IMR-90 (cell line): ENCODE measurements around the gene PIK3C3. TPM values are rescaled to one million over a fixed set of nuclear protein-coding genes. Genes with fewer than 3 reads are reported as not detected.
"Not testable (repeated sequence)": the region's sequence is repeated elsewhere in the genome, so short reads cannot be mapped to it uniquely, and the experiment has no call there.

Experiments used
- ATAC-seq: fragments of 200-7000 bp; cut with Tn5 transposase; 2 replicates; pipeline ENCODE4 v1.9.1; 2020; ENCODE audit warnings: low read depth, mild to moderate bottlenecking, moderate library complexity
- BruUV-seq: library from RNA; stranded (reverse); fragments of 400-500 nt; replicated peaks from 2 replicates; lab custom pipeline; 2021; lab: Mats Ljungman, UMichigan
- CTCF ChIA-PET: fragments of 300-600 bp; formaldehyde crosslinking; extraction: SDS; loops from one replicate; lab custom pipeline; 2021; ENCODE audit warnings: antibody characterized with exemption; lab: Yijun Ruan, JAX
- POLR2A ChIA-PET: fragments of 300-600 bp; sonication (Branson Sonifier 250); formaldehyde crosslinking; loops from one replicate; lab custom pipeline; 2022; ENCODE audit warnings: antibody characterized with exemption; ENCODE audit not compliant: unreplicated experiment; lab: Charles Lee
- DNase-seq: peaks from one replicate; pipeline ENCODE4 v3.0.0; 2013
- H2AFZ ChIP-seq: replicated peaks from 2 replicates; pipeline ENCODE3; 2013; ENCODE audit warnings: low read length, mild to moderate bottlenecking; ENCODE audit not compliant: poor library complexity
- H2AK5ac ChIP-seq: 2 replicates; pipeline ENCODE4 v1.6.1; 2013; ENCODE audit warnings: low read depth, low read length, inconsistent platforms
- H2AK9ac ChIP-seq: replicated peaks from 2 replicates; pipeline ENCODE3; 2013; ENCODE audit warnings: mild to moderate bottlenecking, low read depth, low read length, moderate library complexity; ENCODE audit not compliant: poor library complexity
- H2BK120ac ChIP-seq: 2 replicates; pipeline ENCODE4 v1.6.1; 2013; ENCODE audit warnings: low read depth, low read length, inconsistent platforms
- H2BK15ac ChIP-seq: 3 replicates; pipeline ENCODE4 v1.6.1; 2013; ENCODE audit warnings: low read depth, low read length, inconsistent platforms
- H2BK20ac ChIP-seq: 2 replicates; pipeline ENCODE4 v1.6.1; 2013; ENCODE audit warnings: low read depth, mild to moderate bottlenecking, inconsistent platforms, low read length, moderate library complexity
- H2BK5ac ChIP-seq: 2 replicates; pipeline ENCODE4 v1.6.1; 2013; ENCODE audit warnings: mild to moderate bottlenecking, low read depth, low read length, inconsistent platforms; ENCODE audit not compliant: poor library complexity, severe bottlenecking
- H3K14ac ChIP-seq: replicated peaks from 2 replicates; pipeline ENCODE4 v1.6.1; 2013; ENCODE audit warnings: low read depth, low read length, inconsistent platforms
- H3K18ac ChIP-seq: 2 replicates; pipeline ENCODE4 v1.6.1; 2013; ENCODE audit warnings: low read depth, low read length, control low read depth
- H3K23ac ChIP-seq: 2 replicates; pipeline ENCODE4 v1.6.1; 2013; ENCODE audit warnings: low read depth, low read length, inconsistent platforms
- H3K27ac ChIP-seq: 2 replicates; pipeline ENCODE4 v1.5.1; 2013; ENCODE audit warnings: mild to moderate bottlenecking, control low read depth, low read length; ENCODE audit not compliant: insufficient read depth
- H3K27me3 ChIP-seq: 2 replicates; pipeline ENCODE4 v1.6.1; 2013; ENCODE audit warnings: low read length; ENCODE audit not compliant: control insufficient read depth, insufficient read depth
- H3K36me3 ChIP-seq: 2 replicates; pipeline ENCODE4 v1.6.1; 2013; ENCODE audit warnings: low read length, mixed read lengths; ENCODE audit not compliant: control insufficient read depth, insufficient read depth
- H3K4ac ChIP-seq: 2 replicates; pipeline ENCODE4 v1.6.1; 2013; ENCODE audit warnings: low read depth, low read length, inconsistent platforms
- H3K4me1 ChIP-seq: 2 replicates; pipeline ENCODE4 v1.6.1; 2013; ENCODE audit warnings: low read length, mixed read lengths; ENCODE audit not compliant: control insufficient read depth, insufficient read depth
- H3K4me2 ChIP-seq: 2 replicates; pipeline ENCODE4 v1.6.1; 2013; ENCODE audit warnings: low read depth, mild to moderate bottlenecking, control low read depth, low read length, moderate library complexity
- H3K4me3 ChIP-seq: 2 replicates; pipeline ENCODE4 v1.5.1; 2013; ENCODE audit warnings: low read depth, mild to moderate bottlenecking, control low read depth, low read length, moderate library complexity; ENCODE audit not compliant: insufficient read depth
- H3K56ac ChIP-seq: 2 replicates; pipeline ENCODE4 v1.6.1; 2013; ENCODE audit warnings: low read length, inconsistent platforms; ENCODE audit not compliant: insufficient read depth; ENCODE audit errors: extremely low read depth
- H3K79me1 ChIP-seq, 2 experiments: 2 replicates each; pipeline ENCODE4 v1.6.1; 2013; ENCODE audit warnings: low read length in 2 of 2, inconsistent platforms in 1 of 2, low read depth in 1 of 2
- H3K9ac ChIP-seq: 2 replicates; pipeline ENCODE4 v1.6.1; 2013; ENCODE audit warnings: low read depth, low read length, control low read depth
- H3K9me1 ChIP-seq: 2 replicates; pipeline ENCODE4 v1.6.1; 2013; ENCODE audit warnings: low read length, inconsistent platforms; ENCODE audit not compliant: insufficient read depth
- H3K9me3 ChIP-seq: 2 replicates; pipeline ENCODE4 v1.6.1; 2013; ENCODE audit warnings: low read length; ENCODE audit not compliant: control insufficient read depth, insufficient read depth
- H4K20me1 ChIP-seq: 2 replicates; pipeline ENCODE4 v1.6.1; 2013; ENCODE audit warnings: low read length, inconsistent platforms; ENCODE audit not compliant: insufficient read depth
- H4K5ac ChIP-seq: 2 replicates; pipeline ENCODE4 v1.6.1; 2013; ENCODE audit warnings: mild to moderate bottlenecking, low read depth, low read length, control low read depth
- H4K8ac ChIP-seq, 2 experiments: 2 replicates each; pipeline ENCODE4 v1.6.1; 2013; ENCODE audit warnings: low read depth in 2 of 2, low read length in 2 of 2, control low read depth in 1 of 2, inconsistent platforms in 1 of 2
- H4K91ac ChIP-seq: 2 replicates; pipeline ENCODE4 v1.6.1; 2013; ENCODE audit warnings: low read depth, low read length, inconsistent platforms; ENCODE audit not compliant: insufficient read depth
- WGBS, 2 experiments: methylation state at CpG; one replicate each; pipeline versions ENCODE4 v1.1.5 to v1.1.7; 2013; ENCODE audit warnings: missing lambda C conversion rate in 2 of 2; ENCODE audit not compliant: insufficient read length in 1 of 2; ENCODE audit errors: extremely low coverage in 2 of 2; 5-methylcytosine and 5-hydroxymethylcytosine counted together
- dilution Hi-C: fragments of 300-500 bp; cut with HindIII; formaldehyde crosslinking; loops from one replicate; pipeline ENCODE4 v1.14.3; 2018; ENCODE audit warnings: low sequenced_read_pairs; ENCODE audit not compliant: unreplicated experiment
- in situ Hi-C: fragments of 300-500 bp; cut with MboI; formaldehyde crosslinking; loops from 3 replicates; pipeline ENCODE4 v1.14.3; 2019; ENCODE audit warnings: low sequenced_read_pairs, inconsistent platforms, mixed read lengths
- intact Hi-C: fragments of 100-400 bp; cut with micrococcal nuclease; formaldehyde crosslinking; loops from 2 replicates; pipeline ENCODE4 v1.10.0; 2022
- polyA plus RNA-seq, 3 experiments: library from polyadenylated mRNA; depleted of rRNA; stranded (reverse); fragments of >200 nt; gene quantifications; 2 replicates each; pipeline ENCODE4 v1.2.3, GENCODE V29; 2012; ENCODE audit warnings: low replicate concordance in 1 of 3
- total RNA-seq: library from RNA; depleted of rRNA; stranded (reverse); fragments of >200 nt; gene quantifications from 2 replicates; pipeline ENCODE4 v1.2.3, GENCODE V29; 2012

The PIK3C3 gene
- total and polyA plus RNA-seq, 2 of the 4 experiments (the other 2 are of a cell fraction) = 41.2 to 57.2 TPM

- H3K18ac ChIP-seq, H3K4me3 ChIP-seq, H2AFZ ChIP-seq, H3K27me3 ChIP-seq, H2BK15ac ChIP-seq, H3K9ac ChIP-seq, POLR2A ChIA-PET, ATAC-seq, BruUV-seq, H4K91ac ChIP-seq, H3K79me1 ChIP-seq, H2BK20ac ChIP-seq, H3K9me3 ChIP-seq, H3K27ac ChIP-seq, H4K8ac ChIP-seq, H4K20me1 ChIP-seq, H2AK5ac ChIP-seq, H3K9me1 ChIP-seq, H2BK5ac ChIP-seq, H3K36me3 ChIP-seq, DNase-seq, dilution Hi-C loops, H2BK120ac ChIP-seq, H4K5ac ChIP-seq, H3K23ac ChIP-seq, H3K4me2 ChIP-seq, H3K4me1 ChIP-seq, H3K56ac ChIP-seq, H3K14ac ChIP-seq, H2AK9ac ChIP-seq, H3K4ac ChIP-seq: not testable (repeated sequence)
- WGBS, 2 experiments = 76% methylated on average over 3 of the region's 5 CpGs; no CpG with 5 or more reads in 1 of the 2 experiments
- CTCF ChIA-PET = interaction anchor here (1.0 to 2.9 kb wide), 2 partner anchors 59 to 196 kb away, joined by 3 to 19 read pairs; no protein-coding TSS in a partner anchor
- intact Hi-C loops = loop anchor here (5.0 kb wide), 1 partner anchor 160 kb away; no protein-coding TSS in a partner anchor
- in situ Hi-C loops = loop anchor here (10.0 to 25.0 kb wide), 2 partner anchors 1163 to 1475 kb away; partner anchors contain the start of gene SYT4
Observed at GRCh38 chr18:42112147-42112546, 157.1 kb downstream of the PIK3C3 start.
